HTR-8/SVneo (cell line): ENCODE data around the gene MYH14.

Experiments
- DNase-seq: peaks from one replicate; pipeline ENCODE4 v3.0.0; 2011; ENCODE audit warnings: low spot score, mixed read lengths; ENCODE audit not compliant: insufficient read length
- FAIRE-seq: peaks from 2 replicates; lab custom pipeline; 2011; peaks lifted over from hg19 to GRCh38; lab: Jason Lieb, UNC

The MYH14 gene

GRCh38 chr19:50280983-50281382 lies 77.6 kb downstream of the MYH14 start:
- DNase-seq (no peak), FAIRE-seq (no peak)

DNA sequence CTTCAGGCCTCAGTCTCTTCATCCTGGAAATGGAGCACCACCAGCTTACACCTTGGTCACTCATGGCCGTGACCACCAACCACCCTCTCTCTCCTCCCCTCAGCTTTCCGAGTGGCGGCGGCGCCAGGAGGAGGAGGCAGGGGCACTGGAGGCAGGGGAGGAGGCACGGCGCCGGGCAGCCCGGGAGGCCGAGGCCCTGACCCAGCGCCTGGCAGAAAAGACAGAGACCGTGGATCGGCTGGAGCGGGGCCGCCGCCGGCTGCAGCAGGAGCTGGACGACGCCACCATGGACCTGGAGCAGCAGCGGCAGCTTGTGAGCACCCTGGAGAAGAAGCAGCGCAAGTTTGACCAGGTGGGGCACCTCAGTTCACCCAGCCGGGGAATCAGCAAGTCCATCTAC lies 78.1 kb downstream of the MYH14 start:
- FAIRE-seq, result no peak
- no peak for DNase-seq

DNA sequence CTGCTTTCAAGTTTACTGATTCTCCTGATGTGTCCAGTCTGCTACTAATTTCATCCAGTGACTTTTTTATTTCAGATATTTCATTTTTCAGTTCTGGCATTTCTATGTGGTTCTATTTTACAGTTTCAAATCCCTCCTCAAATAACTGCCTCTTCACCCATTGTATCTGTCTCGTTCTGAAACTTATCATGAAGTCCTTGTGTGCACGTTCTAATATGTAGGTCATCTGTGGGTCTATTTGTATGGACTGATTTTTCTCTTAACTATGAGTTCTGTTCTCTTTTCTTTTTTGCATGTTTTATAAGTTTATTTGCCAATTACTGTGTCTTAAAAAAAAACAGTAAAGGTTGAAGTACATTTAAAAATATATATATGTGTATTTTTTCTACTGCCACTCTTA lies 82.4 kb downstream of the MYH14 start:
- no peak for FAIRE-seq
- DNase-seq, result no peak

DNA sequence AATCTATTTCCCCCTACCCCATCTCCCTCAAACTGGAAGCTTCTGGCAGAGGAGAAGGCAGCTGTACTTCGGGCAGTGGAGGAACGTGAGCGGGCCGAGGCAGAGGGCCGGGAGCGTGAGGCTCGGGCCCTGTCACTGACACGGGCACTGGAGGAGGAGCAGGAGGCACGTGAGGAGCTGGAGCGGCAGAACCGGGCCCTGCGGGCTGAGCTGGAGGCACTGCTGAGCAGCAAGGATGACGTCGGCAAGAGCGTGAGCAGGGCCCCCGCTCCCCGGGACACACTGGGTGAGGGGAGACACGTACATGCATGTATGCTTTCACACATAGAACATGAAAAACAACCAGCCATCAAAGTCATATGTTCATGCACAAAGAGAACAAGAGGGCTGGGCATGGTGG lies 83.0 kb downstream of the MYH14 start:
- DNase-seq (no peak), FAIRE-seq (no peak)

DNA sequence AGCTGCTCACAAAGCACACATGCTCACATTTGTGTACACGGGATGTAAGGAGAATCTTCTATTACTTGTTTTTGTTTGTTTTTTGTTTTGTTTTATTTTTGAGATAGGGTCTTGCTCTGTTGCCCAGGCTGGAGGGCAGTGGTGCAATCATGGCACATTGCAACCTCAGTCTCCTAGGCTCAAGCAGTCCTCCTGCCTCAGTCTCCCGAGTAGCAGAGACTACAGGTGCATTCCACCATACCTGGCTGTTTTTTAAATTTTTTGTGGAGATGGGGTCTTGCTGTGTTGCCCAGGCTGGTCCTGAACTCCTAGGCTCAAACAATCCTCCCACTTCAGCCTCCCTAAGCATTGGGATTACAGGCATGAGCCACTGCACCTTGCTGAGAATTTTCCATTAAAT lies 83.9 kb downstream of the MYH14 start:
- no peak for FAIRE-seq
- DNase-seq, result no peak

- FAIRE-seq (no peak), DNase-seq (no peak)
Measured at GRCh38 chr19:50288954-50289353, 85.5 kb downstream of the MYH14 start.

DNA sequence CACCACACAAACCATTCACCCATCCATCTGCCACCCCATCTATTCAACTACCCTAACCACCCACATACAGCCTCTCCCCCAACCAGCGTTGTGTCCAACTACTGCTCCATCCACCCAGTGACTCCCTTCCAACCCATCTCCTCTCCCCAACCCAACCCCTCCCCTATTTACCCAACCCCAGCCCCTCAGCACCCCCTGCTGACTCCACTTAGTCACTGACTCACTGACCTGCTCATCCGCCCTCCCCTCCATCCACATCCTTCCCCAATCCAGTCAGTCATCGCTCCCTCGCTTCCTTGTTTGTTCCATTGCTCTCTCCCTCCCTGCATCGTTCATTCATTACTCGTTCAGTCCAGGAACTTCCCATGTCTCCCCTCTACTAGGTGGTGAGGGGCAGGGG lies 86.6 kb downstream of the MYH14 start:
- FAIRE-seq (peak; percentile 9), DNase-seq (no peak)

DNA sequence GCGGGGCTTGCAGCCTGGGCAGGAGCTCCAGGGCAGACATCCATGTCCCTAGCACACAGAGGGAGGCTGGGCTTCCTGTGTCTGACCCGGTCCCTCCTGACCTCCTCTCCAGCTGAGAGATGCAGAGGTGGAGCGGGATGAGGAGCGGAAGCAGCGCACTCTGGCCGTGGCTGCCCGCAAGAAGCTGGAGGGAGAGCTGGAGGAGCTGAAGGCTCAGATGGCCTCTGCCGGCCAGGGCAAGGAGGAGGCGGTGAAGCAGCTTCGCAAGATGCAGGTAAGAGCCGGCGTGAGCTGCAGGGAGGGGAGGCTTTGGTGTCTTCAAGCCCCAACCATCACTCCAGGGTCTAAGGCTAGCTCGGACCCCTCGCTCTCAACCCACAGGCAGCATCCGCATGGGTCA lies 87.4 kb downstream of the MYH14 start:
- FAIRE-seq (no peak), DNase-seq (no peak)

GRCh38 chr19:50292216-50292827 lies 88.9 kb downstream of the MYH14 start:
- DNase-seq, result no peak
- FAIRE-seq, result no peak

DNA sequence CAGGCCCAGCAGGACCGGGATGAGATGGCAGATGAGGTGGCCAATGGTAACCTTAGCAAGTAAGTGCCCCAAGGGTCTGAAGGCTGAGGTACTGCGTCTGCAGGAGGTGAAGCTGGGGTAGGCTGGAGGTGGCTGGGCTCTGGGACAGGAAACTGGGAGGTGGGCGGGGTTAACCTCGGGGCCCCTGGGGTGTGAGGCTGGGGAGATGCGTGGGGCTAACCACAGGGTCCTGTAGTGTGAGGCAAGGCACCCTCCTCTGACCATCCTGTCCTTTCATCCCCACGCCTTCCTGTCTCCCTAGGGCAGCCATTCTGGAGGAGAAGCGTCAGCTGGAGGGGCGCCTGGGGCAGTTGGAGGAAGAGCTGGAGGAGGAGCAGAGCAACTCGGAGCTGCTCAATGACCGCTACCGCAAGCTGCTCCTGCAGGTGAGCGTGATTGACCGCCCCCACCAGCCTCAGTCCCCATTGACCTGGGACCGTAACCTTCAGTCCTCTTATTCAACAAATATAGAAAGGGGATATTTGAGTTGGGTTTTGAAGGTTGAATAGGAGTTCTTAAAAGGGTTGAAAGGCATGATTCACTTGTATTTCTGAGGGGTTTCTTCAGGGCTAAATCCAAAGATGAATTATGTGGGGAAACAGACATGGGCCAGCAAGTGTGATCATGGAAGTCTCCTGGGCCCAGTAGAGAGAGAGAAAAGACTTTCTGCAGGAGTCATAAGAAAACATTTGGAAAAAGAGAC lies 90.0 kb downstream of the MYH14 start:
- FAIRE-seq (no peak), DNase-seq (no peak)

GRCh38 chr19:50300051-50300450 lies 96.6 kb downstream of the MYH14 start:
- FAIRE-seq (no peak), DNase-seq (no peak)

- FAIRE-seq, result no peak
Measured at GRCh38 chr19:50300814-50301606, 97.6 kb downstream of the MYH14 start.

GRCh38 chr19:50301607-50301971 lies 98.2 kb downstream of the MYH14 start:
- FAIRE-seq (no peak), DNase-seq (no peak)

More at GRCh38 chr19:50300814-50301606, 97.6 kb downstream of the MYH14 start:
- DNase-seq, result peak; percentile 59

DNA sequence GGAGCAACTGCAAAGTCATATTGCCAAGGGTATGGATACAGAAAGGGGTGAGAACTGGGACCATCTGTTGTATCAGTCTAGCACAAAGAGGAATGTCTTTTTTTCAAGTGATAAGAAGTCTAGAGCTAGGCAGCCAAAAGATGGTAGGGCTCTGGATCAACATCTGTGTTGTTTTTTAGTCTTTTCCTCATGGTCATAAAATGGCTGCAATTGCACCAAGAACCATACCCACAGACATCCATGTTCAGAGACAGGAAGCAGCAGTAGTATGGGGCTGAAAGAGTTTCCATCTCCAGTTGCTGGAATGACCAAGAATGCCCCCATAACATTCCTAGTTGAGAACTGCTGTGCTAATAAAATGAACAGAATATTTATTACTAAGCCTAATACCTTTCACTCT lies 100.1 kb downstream of the MYH14 start:
- DNase-seq, result no peak
- no peak for FAIRE-seq

- no peak for FAIRE-seq
- DNase-seq, result no peak
Measured at GRCh38 chr19:50308991-50309390, 105.6 kb downstream of the MYH14 start.

DNA sequence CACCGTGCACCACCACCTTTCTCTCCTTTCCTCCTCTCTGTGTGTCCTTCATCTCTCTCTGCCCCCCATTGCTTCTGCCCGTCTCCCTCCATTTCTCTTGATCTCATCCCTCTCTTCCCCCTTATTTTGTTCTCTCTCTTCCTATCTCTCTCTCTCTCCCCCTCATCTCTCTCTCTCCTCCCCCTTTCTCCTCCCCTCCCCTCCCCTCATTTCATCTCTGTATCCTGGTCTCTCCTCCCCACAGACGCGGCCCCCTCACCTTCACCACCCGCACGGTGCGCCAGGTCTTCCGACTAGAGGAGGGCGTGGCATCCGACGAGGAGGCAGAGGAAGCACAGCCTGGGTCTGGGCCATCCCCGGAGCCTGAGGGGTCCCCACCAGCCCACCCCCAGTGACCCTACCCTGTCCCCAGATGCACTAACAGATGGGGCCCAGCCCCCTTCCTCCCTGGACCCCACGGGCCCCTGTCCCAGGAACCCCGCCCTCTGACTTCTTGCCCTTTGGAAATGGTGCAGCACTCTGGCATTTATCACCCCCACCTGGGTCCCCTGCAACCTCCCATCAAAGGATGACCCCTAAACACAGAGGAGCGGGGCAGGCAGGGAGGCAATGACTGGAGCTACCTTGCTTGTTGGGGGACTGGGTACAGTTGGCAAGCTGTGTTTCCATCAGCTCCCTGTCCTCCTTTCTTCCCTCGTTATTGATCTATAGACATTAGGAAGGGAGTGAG lies 106.1 kb downstream of the MYH14 start:
- FAIRE-seq, result no peak

DNA sequence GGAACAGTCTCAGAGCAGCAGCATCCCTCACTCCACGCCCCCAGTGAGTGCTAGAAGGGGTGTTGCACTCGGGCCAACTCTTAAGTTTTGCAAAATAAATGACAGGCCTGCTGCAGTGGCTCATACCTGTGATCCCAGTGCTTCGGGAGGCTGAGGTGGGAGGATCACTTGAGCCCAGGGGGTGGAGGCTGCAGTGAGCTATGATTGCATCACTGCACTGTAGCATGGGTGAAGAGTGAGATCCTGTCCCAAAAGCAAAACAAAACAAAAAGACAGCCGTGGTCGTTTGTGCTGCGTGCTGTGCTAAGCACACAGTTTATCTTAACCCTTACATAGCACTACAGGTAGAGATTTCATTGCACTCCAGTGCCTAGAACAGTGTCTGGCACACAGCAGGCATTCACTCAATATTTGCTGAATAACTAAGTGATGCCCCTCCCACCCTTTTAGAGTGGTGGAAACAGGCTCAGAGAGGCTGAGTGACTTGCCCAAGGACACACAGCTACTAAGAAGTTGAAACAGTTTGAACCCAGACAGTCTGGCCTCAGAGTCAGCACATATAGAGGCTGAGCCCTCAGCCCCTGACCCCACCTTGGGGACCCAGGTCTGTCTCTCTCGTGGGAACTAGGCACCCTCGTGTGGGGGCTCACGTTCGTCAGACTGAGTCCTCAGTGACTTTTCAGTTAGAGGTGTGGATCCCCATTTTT lies 107.5 kb downstream of the MYH14 start:
- no peak for FAIRE-seq

More for the DNA sequence above, 106.1 kb downstream of the MYH14 start:
- DNase-seq, result no peak

DNA sequence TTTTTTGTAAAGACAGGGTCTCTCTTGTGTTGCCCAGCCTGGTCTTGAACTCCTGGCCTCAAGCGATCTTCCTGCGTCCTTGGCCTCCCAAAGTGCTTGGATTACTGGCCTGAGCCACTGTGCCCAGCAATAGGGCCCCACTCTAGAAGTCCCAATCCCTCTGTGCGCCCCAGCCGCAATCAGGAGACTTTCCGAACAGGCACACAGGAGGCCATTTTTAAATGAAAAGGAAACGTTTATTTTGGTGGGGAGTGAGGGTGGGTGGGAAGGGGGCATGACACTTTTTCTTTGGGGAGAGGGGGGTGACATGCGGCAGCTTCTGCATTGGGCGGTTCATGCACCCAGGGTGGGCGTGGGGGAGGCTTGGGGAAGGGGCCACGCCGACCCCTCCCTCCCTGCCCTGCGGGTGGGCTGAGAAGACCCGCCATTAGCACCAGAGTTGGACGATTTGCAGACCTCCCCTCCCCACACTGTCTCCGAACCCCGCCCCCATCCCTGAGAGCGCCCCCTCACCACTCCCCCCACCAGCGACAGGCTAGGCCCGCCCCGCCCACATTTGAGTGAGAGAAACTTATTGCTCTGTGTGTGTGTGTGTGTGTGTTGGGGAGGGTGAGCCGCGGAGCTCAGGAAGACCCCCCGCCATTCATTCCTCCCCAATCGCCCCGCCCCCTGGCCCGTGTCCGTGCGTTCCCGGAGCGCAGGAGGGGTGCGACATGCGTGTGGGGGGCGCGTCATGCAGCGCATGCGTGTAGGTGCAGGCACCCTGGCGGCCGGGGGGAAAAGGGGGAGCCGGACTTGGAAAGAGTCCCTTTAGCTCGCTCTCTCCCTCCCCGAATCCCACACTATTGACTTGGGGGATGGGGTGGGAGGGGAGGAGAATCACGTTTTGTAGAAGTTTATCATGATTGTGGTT lies 108.6 kb downstream of the MYH14 start:
- DNase-seq (peak; percentile 91), FAIRE-seq (peak; percentile 93)

More for the DNA sequence above, 107.5 kb downstream of the MYH14 start:
- DNase-seq, result no peak
